Stimulated activated CD8-positive, alpha-beta memory T cell treated with anti-CD3 and anti-CD28 coated beads, Interleukin-7, amount 100 ng/mL, for 1 hour (primary cell): ENCODE results near the gene SPNS3.

Experiments
- DNase-seq, 2 donors: peaks; one replicate each; pipeline ENCODE4 v3.0.0-alpha.2; 2020; ENCODE audit warnings: low read depth in 2 of 2

Gene SPNS3

GRCh38 chr17:4487820-4488716 lies 54.3 kb downstream of the SPNS3 start:
- DNase-seq, result no peak

GRCh38 chr17:4488989-4489595 lies 55.4 kb downstream of the SPNS3 start:
- no peak for DNase-seq

- no peak for DNase-seq
Measured at GRCh38 chr17:4490109-4490591, 56.4 kb downstream of the SPNS3 start.

GRCh38 chr17:4490637-4491061 lies 56.9 kb downstream of the SPNS3 start:
- no peak for DNase-seq

GRCh38 chr17:4492721-4493561 lies 59.2 kb downstream of the SPNS3 start:
- DNase-seq, result no peak

- DNase-seq, result no peak
Measured at GRCh38 chr17:4497101-4497824, 63.5 kb downstream of the SPNS3 start.

GRCh38 chr17:4498461-4499397 lies 65.0 kb downstream of the SPNS3 start, which contains the start of gene SPNS2:
TSS of gene SPNS2 (plus strand) at chr17:4498881. CDS start at chr17:4499048, 167 bp downstream.
- peak in 1 of 2 donors; percentile 30 for DNase-seq

- no peak for DNase-seq
Measured at GRCh38 chr17:4499431-4500190, 65.9 kb downstream of the SPNS3 start.

- no peak for DNase-seq
Measured at GRCh38 chr17:4500191-4500571, 66.4 kb downstream of the SPNS3 start.

- no peak for DNase-seq
Measured at GRCh38 chr17:4501295-4501949, 67.7 kb downstream of the SPNS3 start.

GRCh38 chr17:4502466-4503154 lies 68.9 kb downstream of the SPNS3 start:
- no peak for DNase-seq

- DNase-seq, result no peak
Measured at GRCh38 chr17:4503283-4504025, 69.7 kb downstream of the SPNS3 start.

GRCh38 chr17:4504188-4504587 lies 70.4 kb downstream of the SPNS3 start:
- DNase-seq, result no peak

GRCh38 chr17:4505187-4505586 lies 71.4 kb downstream of the SPNS3 start:
- no peak for DNase-seq

- no peak for DNase-seq
Measured at GRCh38 chr17:4506175-4506813, 72.6 kb downstream of the SPNS3 start.

GRCh38 chr17:4506892-4507291 lies 73.2 kb downstream of the SPNS3 start:
- no peak for DNase-seq
